Astrocyte of the cerebellum (primary cell): ENCODE data around the gene RRP12.
A peak's percentile ranks its signal among the peaks of the same experiment; 100 is the strongest.

Experiments used
- DNase-seq: peaks from one replicate; pipeline ENCODE4 v3.0.0-alpha.2; 2011; ENCODE audit warnings: low read depth
- H3K4me3 ChIP-seq: 2 replicates; pipeline ENCODE4 v1.5.1; 2011; ENCODE audit warnings: mild to moderate bottlenecking, low read depth, low read length, moderate library complexity
- in situ Hi-C: cut with HindIII; loops from 2 replicates; pipeline ENCODE4 v1.10.0; 2017; ENCODE audit warnings: low sequenced_read_pairs
- TF ChIP-seq, protein P1 (sequence below): IDR thresholded peaks from 2 replicates; pipeline ENCODE4 v1.5.1; 2012; ENCODE audit warnings: low read length, low read depth, moderate library complexity, mild to moderate bottlenecking; ENCODE audit errors: missing control alignments

Gene RRP12

DNA sequence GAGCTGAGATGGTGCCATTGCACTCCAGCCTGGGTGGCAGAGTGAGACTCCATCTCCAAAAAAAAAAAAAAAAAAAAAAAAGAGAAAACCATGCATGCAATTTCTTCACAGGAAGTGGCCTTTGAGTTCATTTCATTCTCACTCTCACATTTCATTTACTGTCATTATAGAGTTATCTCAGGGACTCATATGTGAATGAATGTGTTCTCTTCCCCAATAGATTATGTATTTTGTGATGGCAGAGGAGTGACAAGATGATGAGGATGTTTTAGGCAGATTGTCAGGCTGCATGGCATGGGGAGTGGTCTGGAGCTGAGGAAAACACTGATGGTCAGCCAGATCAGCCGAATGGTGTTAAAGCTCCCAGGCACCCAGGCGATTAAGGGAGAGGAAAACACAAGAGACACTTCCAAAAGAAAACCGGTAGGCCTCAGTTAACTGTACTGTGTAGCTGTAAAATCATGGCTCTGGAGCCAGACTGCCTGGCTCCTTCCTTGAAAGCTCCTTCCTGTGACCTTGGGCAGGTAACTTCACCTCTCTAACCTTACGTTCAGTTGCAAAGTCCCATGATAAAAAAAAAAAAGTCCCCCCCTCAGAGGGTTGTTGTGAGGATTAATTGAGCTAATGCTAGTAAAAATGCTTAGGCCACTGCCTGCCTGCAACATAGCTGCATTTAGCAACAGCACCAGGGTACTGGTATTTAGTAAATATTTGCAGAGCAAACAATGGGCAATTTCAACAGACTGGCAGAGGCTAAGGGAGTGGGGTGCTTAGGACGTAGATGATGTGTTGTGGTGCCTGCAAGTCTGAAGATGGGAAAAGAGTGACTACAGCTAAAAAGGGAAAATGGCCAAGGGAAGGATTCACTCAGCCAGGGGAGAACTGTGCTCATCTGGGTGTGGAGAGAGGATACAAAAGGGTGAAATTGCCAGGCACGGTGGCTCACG lies 73.5 kb downstream of the RRP12 start:
- no peak overlapping the region for H3K4me3 ChIP-seq
- TF ChIP-seq, protein P1, sequence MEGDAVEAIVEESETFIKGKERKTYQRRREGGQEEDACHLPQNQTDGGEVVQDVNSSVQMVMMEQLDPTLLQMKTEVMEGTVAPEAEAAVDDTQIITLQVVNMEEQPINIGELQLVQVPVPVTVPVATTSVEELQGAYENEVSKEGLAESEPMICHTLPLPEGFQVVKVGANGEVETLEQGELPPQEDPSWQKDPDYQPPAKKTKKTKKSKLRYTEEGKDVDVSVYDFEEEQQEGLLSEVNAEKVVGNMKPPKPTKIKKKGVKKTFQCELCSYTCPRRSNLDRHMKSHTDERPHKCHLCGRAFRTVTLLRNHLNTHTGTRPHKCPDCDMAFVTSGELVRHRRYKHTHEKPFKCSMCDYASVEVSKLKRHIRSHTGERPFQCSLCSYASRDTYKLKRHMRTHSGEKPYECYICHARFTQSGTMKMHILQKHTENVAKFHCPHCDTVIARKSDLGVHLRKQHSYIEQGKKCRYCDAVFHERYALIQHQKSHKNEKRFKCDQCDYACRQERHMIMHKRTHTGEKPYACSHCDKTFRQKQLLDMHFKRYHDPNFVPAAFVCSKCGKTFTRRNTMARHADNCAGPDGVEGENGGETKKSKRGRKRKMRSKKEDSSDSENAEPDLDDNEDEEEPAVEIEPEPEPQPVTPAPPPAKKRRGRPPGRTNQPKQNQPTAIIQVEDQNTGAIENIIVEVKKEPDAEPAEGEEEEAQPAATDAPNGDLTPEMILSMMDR: no peak
- DNase-seq: no peak
- in situ Hi-C loops: no loop called here

GRCh38 chr10:97325754-97326153 lies 75.4 kb downstream of the RRP12 start:
- TF ChIP-seq, protein P1: no peak
- H3K4me3 ChIP-seq: no peak overlapping the region
- no peak for DNase-seq
- in situ Hi-C loops: no loop called here

DNA sequence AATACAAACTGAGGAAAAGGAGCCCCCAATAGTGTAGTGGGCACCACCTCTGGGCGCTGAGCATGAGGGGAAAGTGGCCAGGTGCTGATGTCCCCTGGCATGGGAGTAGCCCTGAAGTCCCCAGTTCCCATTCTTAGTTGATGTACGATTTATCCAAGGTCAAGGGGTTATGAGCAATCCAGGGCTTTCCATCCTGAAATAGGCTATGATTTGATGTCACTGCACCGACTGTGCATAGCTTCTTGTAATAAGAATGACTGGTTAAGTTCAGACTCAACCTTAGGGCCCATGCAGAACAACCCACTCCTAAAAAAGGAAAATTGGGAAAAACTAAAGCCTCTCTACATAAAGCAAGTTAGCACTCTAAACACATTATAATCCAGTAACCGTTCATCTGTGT lies 77.6 kb downstream of the RRP12 start:
- TF ChIP-seq, protein P1: no peak
- no peak overlapping the region for H3K4me3 ChIP-seq
- DNase-seq: no peak
- in situ Hi-C loops: no loop called here

GRCh38 chr10:97321804-97322190 lies 79.3 kb downstream of the RRP12 start:
- DNase-seq: no peak
- in situ Hi-C loops: no loop called here
- TF ChIP-seq, protein P1: no peak
- no peak overlapping the region for H3K4me3 ChIP-seq

- no peak for DNase-seq
- no peak overlapping the region for H3K4me3 ChIP-seq
- in situ Hi-C loops: no loop called here
- TF ChIP-seq, protein P1: no peak
These were observed 79.9 kb downstream of the RRP12 start for GRCh38 chr10:97321032-97321803.

- DNase-seq: no peak
- in situ Hi-C loops: no loop called here
- TF ChIP-seq, protein P1: no peak
- peak overlapping the region; percentile 54 for H3K4me3 ChIP-seq
These were observed 80.6 kb downstream of the RRP12 start for GRCh38 chr10:97320480-97321031.
